ENCODE data around the gene ANKRD13B.

GRCh38 chr17:29571883-29572681, 20.9 kb upstream of the ANKRD13B start:
- TF ChIP-seq CTCF (IDR thresholded peaks at IDR 0.05) (no peak), POLR2AphosphoS5 (IDR thresholded peaks at IDR 0.05) (no peak)

All from breast epithelium (tissue), 3 donors.